Large intestine (tissue), 3 donors: Measurements from ENCODE around the gene EPN1. TPM values are rescaled to one million over a fixed set of nuclear protein-coding genes. Genes with fewer than 3 reads are reported as not detected.

Experiments
- DNase-seq, 2 donors: peaks; one replicate each; pipeline versions ENCODE4 v3.0.0 to v3.0.0-alpha.2; 2013
- H3K27ac ChIP-seq: one replicate; pipeline ENCODE4 v1.5.1; 2013; ENCODE audit warnings: low read length
- H3K27me3 ChIP-seq: 2 replicates; pipeline ENCODE4 v1.6.1; 2013; ENCODE audit warnings: low read length; ENCODE audit not compliant: control insufficient read depth, insufficient read depth
- H3K36me3 ChIP-seq: 2 replicates; pipeline ENCODE4 v1.6.1; 2013; ENCODE audit warnings: low read length; ENCODE audit not compliant: control insufficient read depth, insufficient read depth
- H3K4me1 ChIP-seq: one replicate; pipeline ENCODE4 v1.6.1; 2013; ENCODE audit warnings: low read length; ENCODE audit not compliant: control insufficient read depth, insufficient read depth
- H3K4me3 ChIP-seq: one replicate; pipeline ENCODE4 v1.5.1; 2013; ENCODE audit warnings: low read length
- H3K9me3 ChIP-seq: one replicate; pipeline ENCODE4 v1.6.1; 2013; ENCODE audit warnings: mild to moderate bottlenecking, low read depth, low read length, moderate library complexity; ENCODE audit not compliant: control insufficient read depth
- WGBS: methylation state at CpG from one replicate; pipeline ENCODE4 v1.1.5; 2013; ENCODE audit warnings: low lambda C conversion rate; ENCODE audit not compliant: insufficient coverage; 5-methylcytosine and 5-hydroxymethylcytosine counted together
- polyA plus RNA-seq: library from polyadenylated mRNA; unstranded; fragments of 120-200 nt; gene quantifications from one replicate; pipeline ENCODE4 v1.2.1, GENCODE V29; 2013

Gene EPN1
- polyA plus RNA-seq, 1 donor, result 153 TPM

GRCh38 chr19:55688422-55689218 lies 13.6 kb downstream of the EPN1 start:
- no peak overlapping the region for H3K4me3 ChIP-seq
- peak; percentile 97 to 98 for DNase-seq
- WGBS, result no CpG with 5 or more reads among the region's 27 CpGs

GRCh38 chr19:55689411-55690108 lies 14.5 kb downstream of the EPN1 start:
- peak overlapping the region; percentile 95 for H3K27ac ChIP-seq
- no peaks in the 10 kb centered on the region for H3K27me3 ChIP-seq
- WGBS, result no CpG with 5 or more reads among the region's 35 CpGs
- no peak for DNase-seq
- H3K4me3 ChIP-seq, result no peak overlapping the region
- H3K36me3 ChIP-seq, result peaks cover 77% of the 10 kb centered on the region
- H3K9me3 ChIP-seq, result peaks cover 4% of the 10 kb centered on the region
- peaks cover 59% of the 10 kb centered on the region for H3K4me1 ChIP-seq

More at GRCh38 chr19:55688422-55689218, 13.6 kb downstream of the EPN1 start:
- Histone ChIP-seq H3K36me3 (peaks cover 68% of the 10 kb centered on the region), H3K27me3 (no peaks in the 10 kb centered on the region), H3K9me3 (peaks cover 4% of the 10 kb centered on the region), H3K4me1 (peaks cover 64% of the 10 kb centered on the region), H3K27ac (peak overlapping the region; percentile 95)

GRCh38 chr19:55690109-55690768 lies 15.2 kb downstream of the EPN1 start:
- Histone ChIP-seq H3K4me3 (no peak overlapping the region), H3K4me1 (peaks cover 52% of the 10 kb centered on the region), H3K27ac (no peak overlapping the region), H3K9me3 (peaks cover 4% of the 10 kb centered on the region), H3K36me3 (peaks cover 79% of the 10 kb centered on the region), H3K27me3 (no peaks in the 10 kb centered on the region)
- no CpG with 5 or more reads among the region's 25 CpGs for WGBS
- DNase-seq, result no peak

GRCh38 chr19:55690769-55691545 lies 15.9 kb downstream of the EPN1 start:
- Histone ChIP-seq H3K4me1 (peaks cover 45% of the 10 kb centered on the region), H3K4me3 (no peak overlapping the region), H3K27ac (no peak overlapping the region), H3K36me3 (peaks cover 79% of the 10 kb centered on the region), H3K9me3 (peaks cover 4% of the 10 kb centered on the region), H3K27me3 (no peaks in the 10 kb centered on the region)
- 100% methylated on average over 1 of the region's 31 CpGs for WGBS
- DNase-seq, result no peak

GRCh38 chr19:55691561-55692481 lies 16.8 kb downstream of the EPN1 start:
- no peak for DNase-seq
- no peak overlapping the region for H3K27ac ChIP-seq
- H3K27me3 ChIP-seq, result no peaks in the 10 kb centered on the region
- peaks cover 80% of the 10 kb centered on the region for H3K36me3 ChIP-seq
- H3K4me1 ChIP-seq, result peaks cover 36% of the 10 kb centered on the region
- peaks cover 4% of the 10 kb centered on the region for H3K9me3 ChIP-seq
- WGBS, result no CpG with 5 or more reads among the region's 31 CpGs
- H3K4me3 ChIP-seq, result no peak overlapping the region

- WGBS, result no CpG with 5 or more reads among the region's 19 CpGs
- no peak overlapping the region for H3K27ac ChIP-seq
- H3K4me1 ChIP-seq, result peaks cover 28% of the 10 kb centered on the region
- no peaks in the 10 kb centered on the region for H3K27me3 ChIP-seq
- H3K9me3 ChIP-seq, result peaks cover 4% of the 10 kb centered on the region
- no peak for DNase-seq
- peaks cover 88% of the 10 kb centered on the region for H3K36me3 ChIP-seq
- H3K4me3 ChIP-seq, result no peak overlapping the region
These were observed 17.7 kb downstream of the EPN1 start for GRCh38 chr19:55692681-55693081.

GRCh38 chr19:55693336-55693974 lies 18.4 kb downstream of the EPN1 start:
- H3K4me1 ChIP-seq, result peaks cover 21% of the 10 kb centered on the region
- no peak for DNase-seq
- H3K27ac ChIP-seq, result no peak overlapping the region
- no peak overlapping the region for H3K4me3 ChIP-seq
- H3K27me3 ChIP-seq, result no peaks in the 10 kb centered on the region
- 100% methylated on average over 1 of the region's 20 CpGs for WGBS
- peaks cover 4% of the 10 kb centered on the region for H3K9me3 ChIP-seq
- H3K36me3 ChIP-seq, result peaks cover 93% of the 10 kb centered on the region

GRCh38 chr19:55694241-55694655 lies 19.2 kb downstream of the EPN1 start:
- Histone ChIP-seq H3K27me3 (no peaks in the 10 kb centered on the region), H3K9me3 (peaks cover 4% of the 10 kb centered on the region), H3K4me1 (peaks cover 16% of the 10 kb centered on the region), H3K4me3 (no peak overlapping the region), H3K27ac (no peak overlapping the region), H3K36me3 (peaks cover 92% of the 10 kb centered on the region)
- DNase-seq, result peak; percentile 48 to 76
- WGBS, result no CpG with 5 or more reads among the region's 15 CpGs
